Measurements from ENCODE around the gene BCAS1. TPM values are rescaled to one million over a fixed set of nuclear protein-coding genes. Genes with fewer than 3 reads are reported as not detected.

The BCAS1 gene
- total and polyA plus RNA-seq, 2 donors from 2014 or later, result 1.1 to 4.8 TPM

- no peak overlapping the region for H3K4me3 ChIP-seq (ENCODE audit: low read length in 3 of 3)
- H3K9me3 ChIP-seq (ENCODE audit: control insufficient read depth in 2 of 3, insufficient read depth in 1 of 3, low read length in 3 of 3), result no peaks in the 10 kb centered on the region
- H3K27ac ChIP-seq (ENCODE audit: low read depth in 2 of 2, low read length in 2 of 2), result peak overlapping the region; percentile 66 to 68
- intact Hi-C loops (cut with DNase I), result no loop called here
- no peak for TF ChIP-seq CTCF (IDR thresholded peaks at IDR 0.05; ENCODE audit: borderline replicate concordance, extremely low read depth, insufficient read depth)
- H3K4me1 ChIP-seq (ENCODE audit: control insufficient read depth in 2 of 3, insufficient read depth in 2 of 3, low read depth in 1 of 3, low read length in 3 of 3), result peaks cover 4 to 37% (median 16%) of the 10 kb centered on the region in 3 donors
- no peak for FAIRE-seq
- no peaks in the 10 kb centered on the region for H3K36me3 ChIP-seq (ENCODE audit: control insufficient read depth in 2 of 3, insufficient read depth in 3 of 3, low read length in 3 of 3)
- no peak overlapping the region for H3K9ac ChIP-seq (ENCODE audit: low read length in 3 of 3)
- no peaks in the 10 kb centered on the region for H3K27me3 ChIP-seq (ENCODE audit: control insufficient read depth, insufficient read depth, low read length)
- DNase-seq, result peak in 2 of 5 donors; percentile 40 to 76
Measured at GRCh38 chr20:53901497-53902096, 168.8 kb downstream of the BCAS1 start.

- intact Hi-C loops (cut with DNase I), result no loop called here
- FAIRE-seq, result no peak
- no peak for TF ChIP-seq CTCF (IDR thresholded peaks at IDR 0.05; ENCODE audit: borderline replicate concordance, extremely low read depth, insufficient read depth)
- Histone ChIP-seq H3K27me3 (ENCODE audit: control insufficient read depth, insufficient read depth, low read length) (no peaks in the 10 kb centered on the region), H3K4me1 (ENCODE audit: control insufficient read depth in 2 of 3, insufficient read depth in 2 of 3, low read depth in 1 of 3, low read length in 3 of 3) (peaks cover 4 to 37% (median 16%) of the 10 kb centered on the region in 3 donors), H3K9me3 (ENCODE audit: control insufficient read depth in 2 of 3, insufficient read depth in 1 of 3, low read length in 3 of 3) (no peaks in the 10 kb centered on the region), H3K4me3 (ENCODE audit: low read length in 3 of 3) (no peak overlapping the region), H3K9ac (ENCODE audit: low read length in 3 of 3) (no peak overlapping the region), H3K36me3 (ENCODE audit: control insufficient read depth in 2 of 3, insufficient read depth in 3 of 3, low read length in 3 of 3) (no peaks in the 10 kb centered on the region), H3K27ac (ENCODE audit: low read depth in 2 of 2, low read length in 2 of 2) (peak overlapping the region; percentile 36 to 62)
- peak in 3 of 5 donors; percentile 32 to 76 (median 38) for DNase-seq
Measured at GRCh38 chr20:53901064-53901463, 169.3 kb downstream of the BCAS1 start.

GRCh38 chr20:53900380-53900999, 169.9 kb downstream of the BCAS1 start:
- no peak overlapping the region for H3K9ac ChIP-seq (ENCODE audit: low read length in 3 of 3)
- peak overlapping the region in 1 of 3 donors; percentile 1 for H3K4me3 ChIP-seq (ENCODE audit: low read length in 3 of 3)
- H3K27ac ChIP-seq (ENCODE audit: low read depth in 2 of 2, low read length in 2 of 2), result peak overlapping the region; percentile 36 to 62
- no peaks in the 10 kb centered on the region for H3K27me3 ChIP-seq (ENCODE audit: control insufficient read depth, insufficient read depth, low read length)
- no peak for TF ChIP-seq CTCF (IDR thresholded peaks at IDR 0.05; ENCODE audit: borderline replicate concordance, extremely low read depth, insufficient read depth)
- no peak for FAIRE-seq
- peak in 2 of 5 donors; percentile 19 to 56 for DNase-seq
- H3K36me3 ChIP-seq (ENCODE audit: control insufficient read depth in 2 of 3, insufficient read depth in 3 of 3, low read length in 3 of 3), result no peaks in the 10 kb centered on the region
- H3K4me1 ChIP-seq (ENCODE audit: control insufficient read depth in 2 of 3, insufficient read depth in 2 of 3, low read depth in 1 of 3, low read length in 3 of 3), result peaks cover 4 to 37% (median 16%) of the 10 kb centered on the region in 3 donors
- intact Hi-C loops (cut with DNase I), result no loop called here
- H3K9me3 ChIP-seq (ENCODE audit: control insufficient read depth in 2 of 3, insufficient read depth in 1 of 3, low read length in 3 of 3), result no peaks in the 10 kb centered on the region
